ENCODE measurements around the gene OR6Y1.

Gene OR6Y1

DNA sequence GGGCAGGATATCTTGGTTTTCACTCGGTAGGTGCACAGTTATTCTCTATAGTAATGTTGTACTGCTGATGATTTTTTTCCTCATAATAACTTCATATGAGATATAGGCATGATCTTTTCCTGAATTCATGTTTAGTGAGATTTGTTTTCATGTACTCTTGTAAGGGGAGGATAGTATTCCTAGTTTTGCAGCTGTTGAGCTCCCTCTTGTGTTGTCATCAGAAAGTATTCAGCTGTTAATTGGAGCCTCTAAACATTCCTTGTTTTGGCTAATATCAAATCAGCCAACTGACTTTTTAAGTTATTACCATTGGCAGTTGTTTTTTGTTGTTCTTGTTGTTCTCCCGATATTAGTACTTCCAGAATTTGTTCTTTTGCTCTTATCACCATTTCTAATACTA, 57.8 kb downstream of the OR6Y1 start:
- DNase-seq, result no peak

- no peak for DNase-seq
Measured at GRCh38 chr1:158494796-158495195, 59.4 kb downstream of the OR6Y1 start.

Data from activated naive CD4-positive, alpha-beta T cell treated with anti-CD3 and anti-CD28 coated beads, Interleukin-2, amount 50 U/mL, for 16 hours (primary cell).